ENCODE measurements around the gene CLDN8. TPM values are rescaled to one million over a fixed set of nuclear protein-coding genes. Genes with fewer than 3 reads are reported as not detected.
A peak's percentile ranks its signal among the peaks of the same experiment; 100 is the strongest.

The CLDN8 gene
- polyA plus RNA-seq, 1 donor (not counting 4 experiments of a cell fraction or from before 2014, with no cell fraction given) = 0.07 TPM

DNA sequence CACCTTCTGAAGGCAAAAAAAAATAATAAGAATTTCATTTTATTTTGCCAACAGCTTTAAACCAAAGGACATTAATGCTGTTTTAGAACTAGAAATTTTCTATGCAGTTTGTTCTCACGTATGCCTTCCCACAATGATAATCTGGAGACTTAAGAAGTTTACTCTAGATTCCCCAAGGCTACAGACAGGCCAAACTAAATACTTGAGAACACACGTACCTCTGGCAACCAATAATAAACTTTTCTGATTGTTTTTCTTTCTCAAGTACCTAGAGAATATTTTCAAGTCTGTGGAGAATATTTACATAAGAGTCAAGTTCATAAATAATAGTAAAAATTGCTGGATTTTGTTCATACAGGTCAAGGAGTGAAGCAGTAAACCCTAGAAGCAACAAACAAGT lies 15.9 kb downstream of the CLDN8 start:
- H3K4me1 ChIP-seq (ENCODE audit: control insufficient read depth, extremely low read depth, insufficient read depth, low read length) = no peaks in the 10 kb centered on the region
- H4K20me1 ChIP-seq (ENCODE audit: control insufficient read depth, extremely low read depth, insufficient read depth, low read length) = no peaks in the 10 kb centered on the region
- no peak overlapping the region for H2AFZ ChIP-seq (ENCODE audit: control insufficient read depth, low read length)
- H3K9ac ChIP-seq (ENCODE audit: control insufficient read depth, extremely low read depth, insufficient read depth, low read length) = no peak overlapping the region
- no peak for FAIRE-seq
- H3K9me1 ChIP-seq (ENCODE audit: control insufficient read depth, extremely low read depth, insufficient read depth, low read length) = no peaks in the 10 kb centered on the region
- no peak for TF ChIP-seq EZH2 (IDR thresholded peaks at IDR 0.05; ENCODE audit: low read length)
- TF ChIP-seq, protein P1, sequence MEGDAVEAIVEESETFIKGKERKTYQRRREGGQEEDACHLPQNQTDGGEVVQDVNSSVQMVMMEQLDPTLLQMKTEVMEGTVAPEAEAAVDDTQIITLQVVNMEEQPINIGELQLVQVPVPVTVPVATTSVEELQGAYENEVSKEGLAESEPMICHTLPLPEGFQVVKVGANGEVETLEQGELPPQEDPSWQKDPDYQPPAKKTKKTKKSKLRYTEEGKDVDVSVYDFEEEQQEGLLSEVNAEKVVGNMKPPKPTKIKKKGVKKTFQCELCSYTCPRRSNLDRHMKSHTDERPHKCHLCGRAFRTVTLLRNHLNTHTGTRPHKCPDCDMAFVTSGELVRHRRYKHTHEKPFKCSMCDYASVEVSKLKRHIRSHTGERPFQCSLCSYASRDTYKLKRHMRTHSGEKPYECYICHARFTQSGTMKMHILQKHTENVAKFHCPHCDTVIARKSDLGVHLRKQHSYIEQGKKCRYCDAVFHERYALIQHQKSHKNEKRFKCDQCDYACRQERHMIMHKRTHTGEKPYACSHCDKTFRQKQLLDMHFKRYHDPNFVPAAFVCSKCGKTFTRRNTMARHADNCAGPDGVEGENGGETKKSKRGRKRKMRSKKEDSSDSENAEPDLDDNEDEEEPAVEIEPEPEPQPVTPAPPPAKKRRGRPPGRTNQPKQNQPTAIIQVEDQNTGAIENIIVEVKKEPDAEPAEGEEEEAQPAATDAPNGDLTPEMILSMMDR (optimal IDR thresholded peaks at IDR 0.05 in 1 of 3, IDR thresholded peaks at IDR 0.05 in 1 of 3, conservative IDR thresholded peaks at IDR 0.05 in 1 of 3; ENCODE audit: extremely low read depth in 1 of 3, insufficient read depth in 2 of 3, low read length in 3 of 3) = no peak
- H3K79me2 ChIP-seq (ENCODE audit: control insufficient read depth, insufficient read depth, low read length) = no peaks in the 10 kb centered on the region
- H3K36me3 ChIP-seq (ENCODE audit: control insufficient read depth in 2 of 2, extremely low read depth in 1 of 2, insufficient read depth in 2 of 2, low read length in 2 of 2) = no peaks in the 10 kb centered on the region
- H3K4me3 ChIP-seq (ENCODE audit: control insufficient read depth in 2 of 3, extremely low read depth in 1 of 3, insufficient read depth in 2 of 3, low read depth in 1 of 3, low read length in 3 of 3) = no peak overlapping the region
- no peaks in the 10 kb centered on the region for H3K27me3 ChIP-seq (ENCODE audit: control insufficient read depth, extremely low read depth, insufficient read depth, low read length)
- dilution Hi-C loops (cut with MboI; ENCODE audit: extremely low pct_ligation_motif_present, low sequenced_read_pairs) = no loop called here
- no peak overlapping the region for H3K4me2 ChIP-seq (ENCODE audit: control insufficient read depth, extremely low read depth, insufficient read depth, low read depth, low read length)
- no peaks in the 10 kb centered on the region for H3K9me3 ChIP-seq (ENCODE audit: control insufficient read depth, low read depth, low read length)
- DNase-seq (ENCODE audit: low read depth, low spot score) = no peak
- no peak overlapping the region for H3K27ac ChIP-seq (ENCODE audit: control insufficient read depth, insufficient read depth, low read length)

DNA sequence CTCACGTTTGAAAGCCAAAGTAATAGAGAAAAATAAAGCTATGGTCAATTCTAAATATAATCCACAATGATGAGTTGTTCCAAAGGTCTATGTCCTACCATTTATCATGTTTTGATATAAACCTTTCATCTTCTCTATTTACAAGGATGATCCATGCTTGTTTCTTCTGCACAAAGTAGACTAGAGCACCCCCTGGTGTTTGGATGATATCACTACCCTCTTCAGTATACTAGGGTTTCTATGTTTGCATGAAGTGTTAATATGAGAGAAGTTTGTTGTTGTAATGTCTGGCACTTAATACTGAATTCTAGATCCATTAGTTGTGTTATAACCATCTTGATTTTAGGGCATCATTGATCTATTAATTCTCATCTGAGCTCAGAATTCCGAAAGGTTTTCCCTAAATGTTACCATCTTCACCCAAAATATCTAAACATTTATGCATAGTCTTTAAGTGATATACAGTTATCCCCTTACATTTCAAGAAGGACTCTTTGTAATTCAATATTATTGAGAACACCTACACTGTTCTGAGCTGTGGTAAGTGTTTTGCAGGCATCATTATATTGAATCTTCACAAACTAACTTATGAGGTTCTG lies 21.1 kb downstream of the CLDN8 start:
- dilution Hi-C loops (cut with MboI; ENCODE audit: extremely low pct_ligation_motif_present, low sequenced_read_pairs) = no loop called here

More for the DNA sequence above, 21.1 kb downstream of the CLDN8 start:
- FAIRE-seq = peak; percentile 51
- Histone ChIP-seq H3K36me3 (ENCODE audit: control insufficient read depth in 2 of 2, extremely low read depth in 1 of 2, insufficient read depth in 2 of 2, low read length in 2 of 2) (no peaks in the 10 kb centered on the region), H3K9me1 (ENCODE audit: control insufficient read depth, extremely low read depth, insufficient read depth, low read length) (no peaks in the 10 kb centered on the region), H4K20me1 (ENCODE audit: control insufficient read depth, extremely low read depth, insufficient read depth, low read length) (no peaks in the 10 kb centered on the region), H3K27me3 (ENCODE audit: control insufficient read depth, extremely low read depth, insufficient read depth, low read length) (no peaks in the 10 kb centered on the region), H2AFZ (ENCODE audit: control insufficient read depth, low read length) (no peak overlapping the region), H3K27ac (ENCODE audit: control insufficient read depth, insufficient read depth, low read length) (no peak overlapping the region), H3K4me3 (ENCODE audit: control insufficient read depth in 2 of 3, extremely low read depth in 1 of 3, insufficient read depth in 2 of 3, low read depth in 1 of 3, low read length in 3 of 3) (no peak overlapping the region), H3K9ac (ENCODE audit: control insufficient read depth, extremely low read depth, insufficient read depth, low read length) (no peak overlapping the region), H3K4me2 (ENCODE audit: control insufficient read depth, extremely low read depth, insufficient read depth, low read depth, low read length) (no peak overlapping the region), H3K9me3 (ENCODE audit: control insufficient read depth, low read depth, low read length) (no peaks in the 10 kb centered on the region), H3K4me1 (ENCODE audit: control insufficient read depth, extremely low read depth, insufficient read depth, low read length) (no peaks in the 10 kb centered on the region), H3K79me2 (ENCODE audit: control insufficient read depth, insufficient read depth, low read length) (no peaks in the 10 kb centered on the region)
- peak; percentile 42 for DNase-seq (ENCODE audit: low read depth, low spot score)
- TF ChIP-seq EZH2 (IDR thresholded peaks at IDR 0.05; ENCODE audit: low read length) = no peak
- TF ChIP-seq, protein P1 (optimal IDR thresholded peaks at IDR 0.05 in 1 of 3, IDR thresholded peaks at IDR 0.05 in 1 of 3, conservative IDR thresholded peaks at IDR 0.05 in 1 of 3; ENCODE audit: extremely low read depth in 1 of 3, insufficient read depth in 2 of 3, low read length in 3 of 3) = peak in 2 of 3 experiments; percentile 60 to 70

All from keratinocyte (primary cell).